Activated CD8-positive, alpha-beta T cell treated with anti-CD3 and anti-CD28 coated beads for 36 hours (primary cell): Measurements from ENCODE around the gene POLR2H. TPM values are rescaled to one million over a fixed set of nuclear protein-coding genes. Genes with fewer than 3 reads are reported as not detected.

Experiments
- ATAC-seq: fragments of 200-7000 bp; cut with Tn5 transposase; one replicate; pipeline ENCODE4 v1.10.0; 2021; ENCODE audit warnings: mild to moderate bottlenecking, moderate library complexity
- CTCF ChIA-PET: fragments of 350-600 bp; sonication (Branson Sonifier 250); formaldehyde crosslinking; loops from one replicate; lab custom pipeline; 2021; ENCODE audit warnings: antibody characterized with exemption; lab: Charles Lee
- POLR2A ChIA-PET: fragments of 350-600 bp; sonication (Branson Sonifier 250); formaldehyde crosslinking; loops from one replicate; lab custom pipeline; 2021; ENCODE audit warnings: antibody characterized with exemption; lab: Charles Lee
- DNase-seq: peaks from one replicate; pipeline ENCODE4 v3.0.0-alpha.2; 2020
- H3K27ac Mint-ChIP-seq: one replicate; pipeline ENCODE4 v1.8.0; 2021; ENCODE audit warnings: mild to moderate bottlenecking, mixed read lengths
- H3K27me3 Mint-ChIP-seq: one replicate; pipeline ENCODE4 v1.8.0; 2021; ENCODE audit warnings: mixed read lengths
- H3K36me3 Mint-ChIP-seq: one replicate; pipeline ENCODE4 v1.8.0; 2021; ENCODE audit warnings: low read depth, mixed read lengths
- H3K4me1 Mint-ChIP-seq: one replicate; pipeline ENCODE4 v1.8.0; 2021; ENCODE audit warnings: low read depth, mixed read lengths
- H3K4me3 Mint-ChIP-seq: one replicate; pipeline ENCODE4 v1.8.0; 2021; ENCODE audit warnings: mild to moderate bottlenecking, moderate library complexity, mixed read lengths
- H3K9me3 Mint-ChIP-seq: one replicate; pipeline ENCODE4 v1.8.0; 2021; ENCODE audit warnings: mixed read lengths
- CTCF ChIP-seq: fragments of 200-600 bp; IDR thresholded peaks from one replicate; pipeline ENCODE4 v1.8.0; 2022; ENCODE audit warnings: antibody characterized with exemption, mild to moderate bottlenecking
- intact Hi-C: fragments of 100-400 bp; cut with micrococcal nuclease; formaldehyde crosslinking; loops from one replicate; pipeline ENCODE4 v1.10.0; 2022
- total RNA-seq, 2 experiments: library from RNA; stranded (reverse); gene quantifications; one replicate each; pipeline ENCODE4 v1.2.3, GENCODE V29; 2021

POLR2H gene
- total RNA-seq, 2 experiments from 2014 or later: 166 to 169 TPM

GRCh38 chr3:184315871-184316661 lies 45.4 kb upstream of the POLR2H start:
- no peaks in the 10 kb centered on the region for H3K9me3 Mint-ChIP-seq
- CTCF ChIA-PET: interaction anchor here (1.0 to 1.3 kb wide), 3 partner anchors 10 to 66 kb away, joined by 4 read pairs; no protein-coding TSS in a partner anchor

DNA sequence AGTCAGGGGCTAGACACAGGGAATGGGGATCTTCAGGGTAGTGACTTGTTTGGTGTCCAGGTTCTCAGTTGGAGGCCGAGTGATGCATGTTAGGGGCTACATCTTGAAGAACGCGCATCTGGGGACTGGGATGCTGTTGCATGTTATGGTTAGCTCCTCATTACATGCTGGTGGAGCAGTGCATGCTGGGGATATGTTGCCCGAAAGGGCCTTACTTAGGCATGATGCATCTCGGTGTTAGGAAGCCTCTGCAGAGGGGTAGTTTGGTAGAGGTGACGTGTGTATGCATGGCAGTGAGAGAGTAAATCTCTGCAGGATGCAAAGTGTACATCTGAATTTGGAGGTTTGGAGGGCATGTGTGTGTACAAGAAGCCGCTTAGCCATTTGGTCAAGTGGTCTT lies 44.7 kb upstream of the POLR2H start:
- ATAC-seq: no peak
- Mint-ChIP-seq H3K27me3 (no peaks in the 10 kb centered on the region), H3K36me3 (peaks cover 51% of the 10 kb centered on the region), H3K27ac (peak overlapping the region; percentile 92), H3K4me1 (peaks cover 36% of the 10 kb centered on the region), H3K9me3 (no peaks in the 10 kb centered on the region), H3K4me3 (peak overlapping the region; percentile 85)
- no peak for DNase-seq
- TF ChIP-seq CTCF: no peak
- POLR2A ChIA-PET: interaction anchor here (1.4 to 5.6 kb wide), 10 partner anchors 9 to 45 kb away, joined by 3 to 58 read pairs (median 11); partner anchors contain the start of genes CLCN2, FAM131A and POLR2H
- intact Hi-C loops: loop anchor here (2.0 kb wide), 1 partner anchor 18 kb away; no protein-coding TSS in a partner anchor
- CTCF ChIA-PET: interaction anchor here (1.3 kb wide), 1 partner anchor 67 kb away, joined by 4 read pairs; no protein-coding TSS in a partner anchor

More at GRCh38 chr3:184315871-184316661, 45.4 kb upstream of the POLR2H start:
- peak overlapping the region; percentile 92 for H3K27ac Mint-ChIP-seq
- H3K4me3 Mint-ChIP-seq: peak overlapping the region; percentile 85
- no peak for TF ChIP-seq CTCF
- POLR2A ChIA-PET: interaction anchor here (0.7 to 3.0 kb wide), 15 partner anchors 10 to 299 kb away, joined by 3 to 58 read pairs (median 8); partner anchors contain the start of genes CLCN2, FAM131A and POLR2H
- no peaks in the 10 kb centered on the region for H3K27me3 Mint-ChIP-seq
- H3K4me1 Mint-ChIP-seq: peaks cover 36% of the 10 kb centered on the region
- intact Hi-C loops: loop anchor here (2.0 kb wide), 1 partner anchor 19 kb away; no protein-coding TSS in a partner anchor
- ATAC-seq (no peak), DNase-seq (no peak)
- H3K36me3 Mint-ChIP-seq: peaks cover 44% of the 10 kb centered on the region

GRCh38 chr3:184317201-184317600 lies 44.3 kb upstream of the POLR2H start:
- Mint-ChIP-seq H3K4me3 (peak overlapping the region; percentile 85), H3K27me3 (no peaks in the 10 kb centered on the region), H3K9me3 (no peaks in the 10 kb centered on the region), H3K4me1 (peaks cover 36% of the 10 kb centered on the region), H3K27ac (peak overlapping the region; percentile 92), H3K36me3 (peaks cover 51% of the 10 kb centered on the region)
- no peak for TF ChIP-seq CTCF
- ChIA-PET POLR2A (interaction anchor here (1.7 to 5.6 kb wide), 5 partner anchors 11 to 45 kb away, joined by 4 to 45 read pairs (median 13); partner anchors contain the start of genes CLCN2, FAM131A and POLR2H), CTCF (no interaction called here)
- ATAC-seq: no peak
- DNase-seq: no peak
- intact Hi-C loops: loop anchor here (2.0 kb wide), 1 partner anchor 18 kb away; no protein-coding TSS in a partner anchor

- no peaks in the 10 kb centered on the region for H3K27me3 Mint-ChIP-seq
- H3K4me1 Mint-ChIP-seq: peaks cover 47% of the 10 kb centered on the region
- CTCF ChIA-PET: no interaction called here
- no peaks in the 10 kb centered on the region for H3K9me3 Mint-ChIP-seq
- peak; percentile 62 for DNase-seq
- peak overlapping the region; percentile 23 for H3K27ac Mint-ChIP-seq
- POLR2A ChIA-PET: interaction anchor here (0.6 to 5.6 kb wide), 6 partner anchors 9 to 60 kb away, joined by 3 to 45 read pairs (median 10); partner anchors contain the start of genes CLCN2, FAM131A and POLR2H
- H3K36me3 Mint-ChIP-seq: peaks cover 79% of the 10 kb centered on the region
- intact Hi-C loops: no loop called here
- H3K4me3 Mint-ChIP-seq: no peak overlapping the region
- no peak for TF ChIP-seq CTCF
- ATAC-seq: peak; percentile 67
Observed at GRCh38 chr3:184320104-184320445, 41.4 kb upstream of the POLR2H start.
